HL-60/S4 treated with phorbol 12-myristate 13-acetate at 8.2 ng/mL for 4 days and 3 days (cell line): ENCODE results near the gene CDT1.

Experiments used
- in situ Hi-C: fragments of 300-500 bp; cut with MboI; formaldehyde crosslinking; loops from 2 replicates; pipeline ENCODE4 v1.15.0; 2022; ENCODE audit warnings: low sequenced_read_pairs

Gene CDT1

GRCh38 chr16:88835383-88835782 lies 31.8 kb downstream of the CDT1 start:
- in situ Hi-C loops: no loop called here

- in situ Hi-C loops: no loop called here
Observed at GRCh38 chr16:88835818-88836217, 32.2 kb downstream of the CDT1 start.

- in situ Hi-C loops: no loop called here
Observed at GRCh38 chr16:88836791-88837190, 33.2 kb downstream of the CDT1 start.

DNA sequence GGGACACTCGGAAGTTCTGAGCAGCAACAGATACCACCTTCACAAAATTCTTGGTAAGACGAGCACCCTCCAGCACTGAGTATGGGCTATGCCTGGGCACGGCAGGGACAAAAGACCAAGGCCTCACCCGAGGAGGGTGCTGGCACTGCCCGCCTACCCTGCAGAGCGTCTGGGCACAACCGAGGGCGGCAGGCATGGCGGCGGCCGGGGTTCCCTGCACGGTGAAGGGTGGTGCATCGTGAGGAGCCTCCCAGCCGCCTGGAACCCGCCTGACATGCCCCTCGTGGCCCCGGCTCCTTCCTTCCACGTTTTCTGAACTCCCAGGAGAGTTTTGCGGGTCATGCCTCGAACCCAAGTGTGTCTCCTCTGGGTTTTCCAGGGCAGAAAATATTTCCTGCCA lies 34.2 kb downstream of the CDT1 start:
- in situ Hi-C loops: no loop called here

DNA sequence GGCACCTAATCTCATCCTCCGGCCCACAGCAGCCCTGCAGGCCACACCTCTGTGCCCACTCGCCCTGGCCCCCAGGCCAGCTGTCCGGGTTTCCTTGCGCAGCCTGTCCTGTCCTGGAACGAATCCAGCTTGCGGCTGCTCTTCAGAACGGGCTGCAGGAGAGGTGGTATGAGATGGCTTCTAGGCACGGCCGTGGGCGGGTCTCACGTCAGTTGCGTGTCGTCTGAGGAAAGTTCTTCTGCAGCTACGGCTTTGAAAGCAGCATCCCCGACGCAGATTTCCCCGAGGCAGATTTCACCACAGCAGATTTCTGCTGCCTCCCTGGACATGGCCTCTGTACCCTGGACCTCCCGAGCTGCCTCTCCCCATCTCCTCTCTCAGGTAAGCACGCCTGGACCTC lies 35.0 kb downstream of the CDT1 start:
- in situ Hi-C loops: no loop called here

DNA sequence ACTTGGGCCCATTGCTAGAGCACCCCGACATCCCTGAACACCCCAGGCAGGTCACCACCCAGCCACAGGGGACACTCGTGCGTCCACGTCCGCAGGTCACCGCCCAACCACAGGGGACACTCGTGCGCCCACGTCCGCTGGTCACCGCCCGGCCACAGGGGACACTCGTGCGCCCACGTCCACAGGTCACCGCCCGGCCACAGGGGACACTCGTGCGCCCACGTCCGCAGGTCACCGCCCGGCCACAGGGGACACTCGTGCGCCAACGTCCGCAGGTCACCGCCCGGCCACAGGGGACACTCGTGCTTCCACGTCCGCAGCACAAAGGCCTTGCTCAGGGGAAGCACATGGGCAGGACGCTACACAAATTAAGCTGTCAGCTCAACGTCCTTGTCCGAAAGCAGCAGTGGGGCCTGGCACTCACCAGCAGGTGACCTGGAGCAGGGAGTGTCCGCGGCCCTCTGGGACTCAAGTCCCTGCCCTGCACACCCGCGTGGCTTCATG lies 35.5 kb downstream of the CDT1 start:
- in situ Hi-C loops: no loop called here

GRCh38 chr16:88839745-88840599 lies 36.4 kb downstream of the CDT1 start:
- in situ Hi-C loops: no loop called here

- in situ Hi-C loops: no loop called here
Observed at GRCh38 chr16:88840600-88841215, 37.1 kb downstream of the CDT1 start.

DNA sequence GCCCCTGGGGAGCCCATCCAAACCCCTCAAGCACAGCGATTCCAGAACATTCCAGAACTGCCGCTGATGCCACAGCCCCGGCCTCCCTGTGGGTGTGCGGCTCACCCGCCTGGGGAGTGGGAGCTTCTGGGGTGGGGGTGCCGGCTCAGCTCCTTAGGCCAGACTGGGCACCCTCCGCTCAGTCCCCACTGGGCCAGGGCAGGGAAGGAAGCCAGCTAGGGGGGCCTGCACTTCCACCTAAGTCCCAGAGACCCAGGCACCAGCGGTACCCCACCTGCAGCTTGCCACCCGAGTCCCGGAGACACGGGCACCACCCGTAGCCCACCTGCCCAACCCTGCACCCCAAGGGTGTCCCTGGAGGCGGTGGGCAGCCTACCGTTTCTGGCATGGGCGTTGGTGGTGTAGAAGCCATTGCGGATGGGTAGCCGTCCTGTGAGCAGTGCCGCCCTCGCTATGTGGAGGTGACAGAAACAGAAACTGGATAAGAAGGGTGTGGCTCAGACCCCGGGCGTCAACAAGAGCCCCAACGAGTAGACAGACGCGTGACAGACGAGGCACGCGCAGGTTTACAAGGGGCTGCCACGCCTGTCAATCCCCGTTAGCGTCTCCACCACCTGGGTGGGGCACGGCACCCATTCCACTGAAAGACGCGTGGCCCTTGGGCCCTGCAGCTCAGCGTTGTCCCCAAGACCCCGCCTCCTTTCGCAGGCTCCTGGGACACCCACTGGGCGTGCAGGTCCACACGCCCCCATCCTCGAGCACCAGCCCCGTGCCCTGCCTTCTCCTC lies 38.1 kb downstream of the CDT1 start:
- in situ Hi-C loops: no loop called here

- in situ Hi-C loops: no loop called here
Observed at GRCh38 chr16:88842308-88842756, 38.7 kb downstream of the CDT1 start.

DNA sequence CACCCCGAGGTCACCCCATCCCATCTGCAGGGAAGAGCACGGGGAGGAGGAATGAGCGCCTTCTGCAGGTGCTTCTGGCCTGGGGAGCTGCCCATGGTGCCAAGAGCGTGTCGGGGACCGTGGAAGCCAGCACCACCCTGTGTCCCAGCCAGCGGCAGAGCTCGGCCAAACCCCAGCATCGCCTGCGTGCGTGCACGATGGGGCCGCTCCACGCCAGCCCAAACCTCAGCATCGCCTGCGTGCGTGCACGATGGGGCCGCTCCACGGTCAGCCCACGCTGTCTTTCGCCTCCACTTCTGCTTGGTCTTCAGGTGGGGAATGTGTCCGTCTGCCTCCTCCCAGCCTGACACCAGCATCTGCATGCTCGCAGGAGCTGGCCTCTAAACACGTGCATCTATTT lies 39.2 kb downstream of the CDT1 start:
- in situ Hi-C loops: no loop called here

DNA sequence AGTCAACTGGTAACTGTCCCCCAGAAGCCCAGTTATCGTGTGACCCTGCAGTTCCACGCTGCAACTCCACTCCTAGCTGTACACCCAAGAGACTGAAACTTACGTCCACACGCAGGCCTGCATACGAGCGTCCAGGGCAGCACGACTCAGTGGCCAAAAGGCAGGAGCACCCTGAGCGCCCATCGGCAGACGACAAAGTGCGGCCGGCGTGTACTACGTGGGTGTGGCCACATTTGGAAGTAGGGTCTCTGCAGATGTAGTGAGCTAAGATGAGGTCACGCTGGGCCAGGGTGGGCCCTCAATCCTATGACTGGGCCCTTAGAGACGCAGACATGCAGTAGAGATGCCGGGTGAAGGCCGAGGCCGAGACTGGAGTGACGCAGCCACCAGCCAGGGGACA lies 39.7 kb downstream of the CDT1 start:
- in situ Hi-C loops: no loop called here

- in situ Hi-C loops: no loop called here
Observed at GRCh38 chr16:88844419-88845036, 40.9 kb downstream of the CDT1 start.

DNA sequence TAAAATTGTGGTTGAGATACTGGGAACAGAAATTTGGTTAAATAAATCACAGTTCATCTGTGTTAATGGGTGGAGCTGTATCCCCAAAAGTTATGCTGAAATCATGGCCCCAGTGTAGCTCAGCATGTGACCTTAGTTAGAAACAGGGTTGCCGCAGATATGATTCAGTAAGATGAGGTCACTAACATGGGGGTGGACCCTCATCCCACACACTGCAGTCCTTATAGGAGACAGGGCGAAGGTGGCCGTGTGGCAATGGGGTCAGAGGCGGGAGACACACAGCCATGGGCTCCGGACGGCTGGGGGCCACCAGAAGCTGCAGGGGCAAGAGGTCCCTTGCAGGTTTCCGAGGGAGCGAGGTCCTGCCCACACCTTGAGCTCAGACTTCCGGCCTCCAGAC lies 42.5 kb downstream of the CDT1 start:
- in situ Hi-C loops: no loop called here

DNA sequence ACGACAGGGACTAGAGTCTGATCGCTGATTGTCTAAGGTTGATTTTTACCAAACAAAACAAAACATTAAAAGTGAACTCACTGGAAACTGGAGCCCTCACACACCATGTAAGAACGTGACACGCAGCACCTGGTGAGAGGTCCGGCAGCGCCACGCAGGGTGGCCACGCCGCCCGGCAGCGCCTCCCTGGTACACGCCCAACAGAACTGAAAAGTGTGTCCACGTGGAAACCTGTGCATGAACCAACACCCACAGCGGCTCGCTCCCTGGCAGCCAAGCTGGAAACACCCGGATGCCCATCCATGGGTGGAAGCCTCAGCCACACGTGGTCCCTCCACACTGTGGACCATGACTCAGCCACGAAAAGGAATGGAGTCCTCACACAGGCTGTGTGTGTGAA lies 44.1 kb downstream of the CDT1 start:
- in situ Hi-C loops: no loop called here

DNA sequence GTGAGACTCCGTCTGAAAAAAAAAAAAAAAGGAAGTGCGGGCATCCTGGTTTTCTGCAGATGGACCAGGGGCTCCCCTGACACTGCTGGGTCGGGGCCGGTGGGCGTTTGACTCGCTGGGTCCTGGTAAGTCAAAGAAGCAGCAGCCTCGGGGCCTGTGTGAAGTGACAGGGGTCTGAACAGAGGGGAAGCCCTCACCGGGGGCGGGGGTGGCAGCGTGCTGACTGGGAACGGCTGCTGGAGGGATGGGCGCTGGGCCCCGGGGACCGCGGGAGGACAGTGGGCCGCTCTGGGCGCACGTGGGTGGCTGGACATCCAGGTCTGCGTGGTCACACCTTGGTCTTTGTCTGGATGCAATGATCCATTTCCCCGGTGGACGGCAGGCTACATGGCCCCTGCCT lies 45.0 kb downstream of the CDT1 start:
- in situ Hi-C loops: no loop called here

GRCh38 chr16:88850531-88851199 lies 47.1 kb downstream of the CDT1 start:
- in situ Hi-C loops: no loop called here

DNA sequence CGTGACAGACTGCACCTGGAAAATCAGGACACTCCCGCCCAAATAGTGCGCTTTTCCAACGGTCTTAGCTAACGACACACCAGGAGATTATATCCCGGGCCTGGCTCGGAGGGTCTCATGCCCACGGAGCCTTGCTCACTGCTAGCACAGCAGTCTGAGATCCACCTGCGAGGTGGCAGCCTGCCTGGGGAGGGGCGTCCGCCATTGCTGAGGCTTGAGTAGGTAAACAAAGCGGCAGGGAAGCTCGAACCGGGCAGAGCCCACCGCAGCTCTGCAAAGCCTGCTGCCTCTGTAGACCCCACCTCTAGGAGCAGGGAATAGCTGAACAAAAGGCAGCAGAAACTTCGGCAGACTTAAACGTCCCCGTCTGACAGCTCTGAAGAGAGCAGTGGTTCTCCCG lies 48.0 kb downstream of the CDT1 start:
- in situ Hi-C loops: no loop called here

DNA sequence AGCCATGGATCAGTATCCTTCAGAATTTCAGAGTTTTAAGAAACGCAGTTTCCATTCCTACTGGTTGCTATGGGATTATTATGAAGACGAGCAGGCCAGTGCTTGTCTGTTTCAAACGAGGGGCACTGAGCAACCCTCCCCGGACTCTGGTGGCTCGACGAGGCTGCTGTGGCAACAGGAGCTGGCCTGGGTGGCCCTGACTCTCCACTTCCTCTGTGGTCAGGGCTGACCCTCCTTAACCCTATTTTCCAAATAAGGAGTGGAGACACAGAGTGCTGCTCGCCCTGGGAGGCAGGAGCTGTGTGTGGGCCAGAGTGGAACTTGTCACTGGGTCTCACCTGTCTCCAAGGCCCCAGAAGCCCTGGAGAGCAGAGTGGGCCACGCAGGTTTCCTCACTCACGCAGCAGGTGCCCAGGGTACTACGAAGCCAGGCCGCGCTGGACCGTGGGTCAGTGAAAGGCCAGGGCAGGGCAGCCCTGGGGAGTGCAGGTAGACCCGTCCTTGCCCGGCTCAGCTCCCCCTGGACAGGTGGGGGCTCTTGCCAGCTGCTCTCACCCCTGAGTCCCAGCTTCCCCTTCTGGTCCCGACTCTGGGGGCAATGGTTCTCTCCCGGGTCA lies 49.8 kb downstream of the CDT1 start:
- in situ Hi-C loops: no loop called here
